GM19455 (cell line): ENCODE data around the gene TMEM120A.
A peak's percentile ranks its signal among the peaks of the same experiment; 100 is the strongest.
"Not testable (repeated sequence)": the region's sequence is repeated elsewhere in the genome, so short reads cannot be mapped to it uniquely, and the experiment has no call there.

Source experiments
- ATAC-seq: cut with Tn5 transposase; IDR thresholded peaks from one replicate; pipeline ENCODE4 v1.9.1; 2021; ENCODE audit not compliant: unreplicated experiment

The TMEM120A gene

DNA sequence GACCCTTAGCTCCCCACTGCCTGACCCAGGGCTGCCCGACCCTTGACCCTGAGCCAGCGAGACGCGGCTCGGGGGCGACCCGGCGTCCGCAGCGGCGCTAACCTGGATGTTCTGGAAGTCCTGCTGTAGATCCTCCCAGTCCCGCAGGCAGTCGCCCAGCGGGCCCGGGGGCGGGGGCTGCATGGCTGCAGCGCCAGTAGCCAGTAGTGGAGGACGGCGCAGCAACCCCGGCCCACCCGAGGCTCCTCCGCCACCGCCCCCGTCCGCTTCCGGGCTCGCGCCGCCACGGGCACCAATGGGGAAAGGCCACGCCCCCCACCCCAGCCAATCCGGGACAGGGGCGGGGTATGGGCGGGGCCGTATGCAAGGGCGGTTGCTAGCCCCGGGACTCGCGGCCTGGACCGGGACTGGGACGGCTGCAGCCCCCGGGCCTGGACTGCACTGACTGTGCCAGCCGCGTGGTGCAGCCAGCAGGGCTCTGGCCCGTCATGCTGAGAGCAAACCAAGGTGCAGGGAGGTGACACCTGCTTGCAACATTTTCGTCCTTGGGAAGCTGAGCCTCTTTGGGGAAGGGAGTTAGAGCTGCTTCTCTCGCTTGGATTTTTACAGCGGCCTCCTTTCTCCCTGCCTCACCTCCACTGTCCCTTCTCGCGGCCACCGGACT, at the start of gene TMEM120A:
TMEM120A (minus strand) TSS at position 208 of the 664 bp plus-strand sequence; CDS start at position 183, 25 bp downstream.
- peak; percentile 96 for ATAC-seq

DNA sequence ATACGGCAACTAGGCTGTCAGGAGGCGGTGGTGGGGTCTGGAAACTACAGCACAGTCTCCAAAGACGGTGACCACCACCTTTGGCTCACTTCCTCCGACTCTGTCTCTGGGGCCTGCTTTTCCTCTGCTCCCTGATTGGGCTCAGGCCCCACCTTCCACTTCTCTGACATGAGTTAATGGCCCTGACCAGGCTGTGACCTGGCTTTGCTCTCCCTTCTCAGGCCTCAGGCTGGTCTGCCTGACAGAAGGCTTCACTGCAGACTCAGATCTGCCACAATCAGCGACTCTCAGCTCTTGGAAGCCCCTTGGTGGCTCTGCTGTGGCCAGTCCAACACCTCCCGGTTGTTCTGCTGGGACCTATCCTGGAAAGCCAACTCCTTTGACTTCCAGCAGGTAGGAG, 45.7 kb upstream of the TMEM120A start:
- ATAC-seq: no peak

DNA sequence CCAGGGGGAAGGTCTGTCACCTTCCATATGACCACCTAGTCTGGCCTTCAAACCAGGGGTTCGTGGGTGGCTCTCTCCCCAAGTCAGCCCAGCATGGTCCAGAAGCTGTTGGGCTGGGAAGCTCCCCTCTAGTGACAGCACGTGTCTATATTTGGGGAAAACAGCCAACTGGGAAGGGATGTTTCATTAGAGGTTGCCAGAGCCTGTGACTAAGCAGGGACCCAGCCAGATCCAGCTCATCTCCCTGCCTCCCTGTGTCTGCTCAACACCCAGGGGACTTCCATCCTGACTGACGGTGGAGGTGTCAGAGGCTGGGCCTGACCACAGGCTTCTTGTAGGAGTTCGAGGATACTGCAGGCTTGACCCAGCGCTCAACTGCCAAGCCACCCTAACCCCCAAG, 42.9 kb upstream of the TMEM120A start:
- ATAC-seq: no peak

DNA sequence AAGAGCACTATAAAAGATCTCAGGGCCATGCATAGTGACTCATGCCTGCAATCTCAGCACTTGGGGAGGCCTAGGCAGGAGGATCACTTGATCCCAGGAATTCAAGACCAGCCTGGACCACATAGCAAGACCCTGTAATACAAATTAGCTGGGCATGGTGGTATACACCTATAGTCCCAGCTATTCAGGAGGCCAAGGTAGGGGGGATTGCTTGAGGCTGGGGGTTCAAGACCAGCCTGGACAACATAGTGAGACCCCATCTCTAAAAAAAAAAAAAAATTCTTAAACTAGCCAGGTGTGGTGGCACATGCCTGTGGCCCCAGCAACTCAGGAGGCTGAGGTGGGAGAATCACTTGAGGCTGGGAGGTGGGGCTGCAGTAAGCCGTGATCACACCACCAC, 37.6 kb upstream of the TMEM120A start:
- ATAC-seq: no peak

DNA sequence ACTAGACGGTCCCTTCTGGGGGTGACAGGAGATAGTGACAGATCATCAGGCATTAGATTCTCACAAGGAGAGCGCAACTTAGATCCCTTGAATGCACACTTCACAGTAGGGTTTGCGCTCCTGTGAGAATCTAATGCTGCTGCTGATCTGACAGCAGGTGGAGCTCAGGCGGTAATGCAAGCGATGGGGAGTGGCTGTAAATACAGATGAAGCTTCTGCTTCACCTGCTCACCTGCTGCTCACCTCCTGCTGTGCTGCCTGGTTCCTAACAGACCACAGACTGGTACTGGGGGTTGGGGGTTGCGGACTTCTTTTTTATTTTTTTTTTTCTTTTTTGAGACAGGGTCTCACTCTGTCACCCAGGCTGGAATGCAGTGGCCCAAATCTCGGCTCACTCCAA, 35.3 kb upstream of the TMEM120A start:
- not testable (repeated sequence) for ATAC-seq

DNA sequence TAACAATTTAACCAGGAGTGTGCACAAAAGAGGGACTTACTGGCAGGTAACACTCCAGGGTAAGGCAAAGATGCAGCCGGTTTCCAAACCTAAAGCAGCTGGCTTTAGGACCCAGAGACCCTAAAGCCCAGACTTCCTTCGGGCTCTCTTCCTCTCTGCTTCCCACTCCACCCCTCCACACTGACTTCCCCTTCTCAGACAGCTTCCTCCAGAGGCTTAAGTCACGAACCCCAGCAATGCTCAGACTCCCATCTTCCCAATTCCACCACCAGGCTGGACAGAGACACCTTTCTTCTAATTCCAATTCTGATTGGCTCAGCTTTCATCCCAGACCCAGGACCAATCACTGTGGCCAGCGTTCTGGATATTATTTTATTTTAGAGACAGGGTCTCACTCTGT, 28.6 kb upstream of the TMEM120A start:
- ATAC-seq: no peak

DNA sequence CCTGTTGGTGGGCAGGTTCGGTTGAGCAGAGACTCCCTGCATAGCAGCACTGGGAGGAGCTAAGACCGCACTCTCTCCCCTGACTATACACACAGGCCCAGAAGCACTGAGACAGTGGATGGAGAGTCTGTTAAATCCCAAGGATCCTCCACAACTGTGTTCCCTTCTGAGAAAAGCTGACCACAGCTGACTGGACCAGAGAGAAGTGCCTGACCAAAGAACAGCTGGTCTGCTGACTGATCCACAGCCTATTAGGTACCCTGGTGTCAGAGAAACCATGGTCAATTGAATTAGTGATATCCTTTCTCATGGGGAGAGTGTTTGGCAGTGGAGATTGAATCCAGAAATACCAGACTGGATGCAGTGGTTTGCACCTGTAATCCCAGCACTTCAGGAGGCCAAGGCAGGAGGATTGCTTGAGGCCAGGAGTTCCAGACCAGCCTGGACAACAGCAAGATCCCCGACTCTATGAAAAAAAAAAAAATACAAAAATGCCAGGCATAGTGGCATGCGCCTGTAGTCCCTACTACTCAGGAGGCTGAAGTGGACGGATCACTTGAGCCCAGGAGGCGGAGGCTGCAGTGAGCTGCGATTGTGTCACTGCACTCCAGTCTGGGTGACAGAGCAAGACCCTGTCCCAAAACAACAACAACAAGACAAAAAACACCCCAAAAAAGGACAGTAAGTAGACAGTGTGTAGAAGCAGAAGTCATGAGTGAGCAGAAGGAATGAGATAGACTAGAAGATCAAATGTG, 27.8 kb upstream of the TMEM120A start:
- no peak for ATAC-seq

DNA sequence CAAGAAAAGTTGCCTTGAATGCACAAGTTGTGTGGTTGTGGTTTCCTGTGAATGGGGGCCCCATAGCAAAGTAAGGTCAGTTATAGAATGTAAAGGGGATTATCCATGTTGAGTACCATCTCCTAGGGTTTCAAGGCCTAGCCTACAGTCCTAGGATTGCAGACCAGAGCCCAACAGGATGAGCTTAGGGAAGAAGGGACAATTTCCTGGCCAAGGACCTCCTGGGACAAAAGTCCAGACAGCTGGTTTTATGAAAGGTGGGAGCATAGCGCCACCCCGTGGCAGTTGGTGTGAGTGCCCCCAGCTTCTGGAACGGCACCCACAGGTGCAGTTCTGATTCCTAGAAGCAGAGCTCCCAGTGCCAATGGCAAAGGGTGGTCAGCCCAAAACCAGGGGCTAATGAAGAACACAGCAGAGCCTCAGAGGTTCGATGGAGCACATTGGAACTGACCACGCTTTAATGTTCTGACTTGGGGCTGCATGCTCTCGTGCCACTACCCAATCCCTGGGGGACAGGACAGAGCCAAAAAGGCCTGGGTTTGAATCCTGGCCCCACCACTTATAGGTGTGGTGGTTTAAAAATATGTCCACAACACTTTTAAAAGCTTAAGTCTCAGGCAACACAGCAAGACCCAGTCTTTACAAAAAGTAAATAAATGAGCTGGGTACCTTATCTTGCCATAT, 25.8 kb upstream of the TMEM120A start:
- no peak for ATAC-seq

DNA sequence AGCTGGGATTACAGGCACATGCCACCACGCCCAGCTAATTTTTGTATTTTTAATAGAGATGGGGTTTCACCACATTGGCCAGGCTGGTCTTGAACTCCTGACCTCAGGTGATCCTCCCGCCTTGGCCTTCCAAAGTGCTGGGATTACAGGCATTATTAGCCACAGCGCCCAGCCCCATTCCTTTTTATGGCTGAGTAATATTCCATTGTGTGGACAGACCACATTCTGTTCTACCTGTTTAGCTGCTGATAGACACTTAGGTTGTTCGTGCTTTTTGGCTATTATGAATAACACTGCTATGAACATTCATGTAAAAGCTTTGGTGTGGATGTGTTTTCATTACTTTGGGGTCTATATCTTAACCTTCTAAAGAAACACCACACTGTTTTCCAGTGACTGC, 24.1 kb upstream of the TMEM120A start:
- not testable (repeated sequence) for ATAC-seq

DNA sequence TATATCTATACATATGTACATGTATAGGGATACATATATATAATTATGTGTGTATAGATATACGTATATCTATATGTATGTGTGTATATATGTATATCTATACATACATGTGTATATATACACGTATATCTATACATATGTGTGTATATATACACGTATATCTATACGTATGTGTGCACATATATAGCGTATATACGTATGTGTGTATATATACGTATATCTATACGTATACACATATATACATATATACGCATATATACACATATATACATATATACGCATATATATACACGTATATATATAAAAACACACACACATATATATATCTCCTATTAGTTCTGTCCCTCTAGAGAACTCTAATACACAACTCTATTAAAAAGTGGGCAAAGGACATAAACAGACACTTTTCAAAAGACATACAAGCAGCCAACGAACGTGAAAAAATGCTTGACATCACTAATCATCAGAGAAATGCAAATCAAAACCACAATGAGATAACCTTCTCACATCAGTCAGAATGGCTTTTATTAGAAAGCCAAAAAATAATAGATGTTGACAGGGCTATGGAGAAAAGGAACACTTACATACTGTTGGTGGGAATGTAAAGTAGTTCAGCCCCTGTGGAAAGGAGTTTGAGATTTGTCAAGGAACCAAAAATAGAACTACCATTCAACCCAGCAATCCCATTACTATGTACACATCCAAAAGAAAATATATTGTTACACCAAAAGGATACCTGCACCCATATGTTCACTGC, 22.0 kb upstream of the TMEM120A start:
- ATAC-seq: no peak

DNA sequence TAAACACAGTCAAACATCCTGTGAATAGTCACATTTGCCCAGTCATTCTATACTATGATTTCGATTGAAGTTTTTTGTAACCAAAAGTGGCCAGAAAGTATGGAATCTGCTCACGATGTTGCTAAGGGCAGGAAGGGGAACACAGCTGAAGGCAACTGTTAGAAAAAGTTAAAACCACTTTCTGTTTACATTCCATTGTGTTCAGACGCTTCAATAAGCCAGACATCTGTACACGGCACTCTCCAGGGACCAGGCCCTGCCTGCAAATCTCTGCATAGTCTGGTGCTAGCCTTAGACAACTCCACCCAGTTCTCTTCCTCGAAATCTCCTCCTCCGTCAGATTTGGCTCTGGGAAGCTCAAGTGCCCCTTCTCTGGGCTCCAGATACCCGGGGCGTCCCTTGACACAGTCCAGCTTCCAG, 17.1 kb upstream of the TMEM120A start:
- no peak for ATAC-seq

DNA sequence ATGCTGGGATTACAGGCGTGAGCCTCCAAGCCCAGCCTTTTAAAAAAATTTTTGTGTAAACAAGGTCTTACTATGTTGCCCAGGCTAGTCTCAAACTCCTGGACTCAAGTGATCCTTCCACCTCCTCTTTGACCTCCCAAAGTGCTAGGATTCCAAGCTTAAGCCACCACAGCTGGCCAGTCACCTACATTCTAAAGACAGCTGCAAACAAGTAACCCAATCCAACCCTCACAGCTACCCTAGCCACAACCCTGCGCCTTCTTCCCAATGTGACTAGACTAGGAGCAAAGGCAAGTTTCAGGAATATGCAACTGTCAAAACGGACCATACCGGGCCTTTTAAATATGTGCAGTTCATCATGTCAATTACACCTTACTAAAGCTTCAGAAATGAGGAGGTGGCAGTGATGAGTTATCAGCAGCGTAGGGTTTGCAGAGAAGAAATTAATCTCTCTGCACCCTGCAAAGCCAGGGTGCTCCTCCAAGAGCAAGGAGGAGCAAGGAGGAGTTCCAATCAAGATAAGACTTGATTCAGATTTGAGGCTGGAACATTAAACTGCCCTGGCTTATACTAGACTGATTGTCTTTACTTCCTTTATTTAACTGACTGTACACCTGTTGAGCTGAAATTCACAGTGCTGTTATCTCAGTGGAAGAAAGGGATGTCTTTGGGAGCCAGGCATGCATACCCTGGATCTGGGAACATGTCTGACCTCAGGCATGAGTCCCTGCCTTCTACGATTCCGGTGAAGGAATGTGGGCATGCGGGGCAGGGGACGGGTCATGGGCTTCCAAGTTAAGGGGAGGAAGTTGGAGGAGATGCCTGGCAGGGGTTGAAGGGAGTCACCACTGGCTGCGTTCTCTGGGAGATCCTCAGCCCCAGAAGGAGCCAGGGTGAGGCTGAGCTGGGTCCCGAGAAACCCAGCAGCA, 15.5 kb upstream of the TMEM120A start:
- no peak for ATAC-seq

DNA sequence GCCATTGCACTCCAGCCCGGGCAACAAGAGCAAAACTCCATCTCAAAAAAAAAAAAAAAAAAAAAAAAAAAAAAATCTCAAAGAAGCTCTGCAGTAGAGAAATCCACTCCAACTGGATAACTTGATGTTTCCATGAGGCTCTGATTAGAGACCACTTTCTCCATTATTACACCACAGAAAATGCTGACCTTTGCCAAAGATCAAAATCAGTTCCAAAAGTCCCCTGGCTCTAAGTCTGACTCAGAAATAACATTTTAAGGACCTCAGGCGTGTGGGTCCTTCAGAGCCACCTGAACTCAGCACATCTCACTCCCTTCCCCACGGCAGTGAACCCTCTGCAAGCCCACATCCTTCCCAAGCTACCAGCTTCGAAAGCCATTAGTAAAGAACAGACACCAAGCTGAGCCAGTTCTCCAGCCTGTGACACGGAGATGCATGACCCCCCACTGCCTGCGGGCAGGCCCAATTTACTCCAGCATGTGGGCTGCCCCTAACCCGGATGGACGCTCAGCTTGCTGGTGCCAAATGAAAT, 13.8 kb upstream of the TMEM120A start:
- no peak for ATAC-seq

DNA sequence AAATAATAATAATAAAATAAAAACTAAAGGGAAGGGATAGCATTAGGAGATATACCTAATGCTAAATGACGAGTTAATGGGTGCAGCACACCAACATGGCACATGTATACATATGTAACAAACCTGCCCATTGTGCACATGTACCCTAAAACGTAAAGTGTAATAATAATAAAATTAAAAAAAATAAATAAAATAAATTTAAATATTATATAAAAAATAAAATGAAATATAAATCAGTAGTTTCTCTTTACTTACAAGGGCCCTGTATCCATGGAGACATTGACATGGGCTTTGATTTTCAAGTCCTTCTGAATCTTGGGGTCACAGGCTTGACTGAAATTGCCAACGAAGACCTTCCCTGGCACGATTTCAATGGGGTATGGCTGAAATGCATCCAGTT, 10.6 kb upstream of the TMEM120A start:
- ATAC-seq: not testable (repeated sequence)

DNA sequence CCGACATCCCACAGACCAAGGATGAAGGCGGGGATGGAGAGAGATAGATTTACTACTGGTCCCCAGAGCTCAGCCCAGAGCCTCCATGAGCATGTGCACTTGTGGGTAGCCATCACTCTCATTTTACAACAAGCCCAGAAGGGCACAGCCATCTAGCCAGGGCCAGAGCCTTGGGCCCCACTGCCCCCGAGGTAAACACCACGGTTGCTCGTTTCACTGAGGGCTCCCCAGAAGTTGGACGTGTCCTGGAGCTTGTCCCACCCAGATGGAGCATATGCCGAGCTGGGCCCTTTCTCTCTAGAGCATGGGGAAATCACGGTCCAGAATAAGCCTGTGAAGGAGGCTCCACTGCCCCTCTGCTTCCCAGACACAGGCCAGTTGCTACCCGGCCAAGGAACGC, 9.0 kb upstream of the TMEM120A start:
- ATAC-seq: no peak

DNA sequence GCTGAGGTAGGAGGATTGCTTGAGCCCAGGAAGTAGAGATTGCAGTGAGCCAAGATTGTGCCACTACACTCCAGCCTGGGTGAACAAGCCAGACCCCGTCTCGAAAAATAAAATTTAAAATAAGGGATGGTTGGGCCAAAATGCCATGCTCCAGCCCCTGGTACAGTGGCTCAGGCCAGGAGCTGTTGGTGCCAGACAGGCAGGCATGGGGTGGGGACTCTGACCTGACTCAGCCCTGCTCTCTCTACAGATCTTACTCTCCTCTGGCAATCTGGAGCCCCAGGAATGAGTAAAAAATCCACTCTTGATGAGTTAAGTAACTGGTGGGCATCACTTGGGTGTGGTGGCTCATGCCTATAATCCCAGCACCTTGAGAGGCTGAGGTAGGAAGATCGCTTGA, 8.4 kb upstream of the TMEM120A start:
- ATAC-seq: no peak

DNA sequence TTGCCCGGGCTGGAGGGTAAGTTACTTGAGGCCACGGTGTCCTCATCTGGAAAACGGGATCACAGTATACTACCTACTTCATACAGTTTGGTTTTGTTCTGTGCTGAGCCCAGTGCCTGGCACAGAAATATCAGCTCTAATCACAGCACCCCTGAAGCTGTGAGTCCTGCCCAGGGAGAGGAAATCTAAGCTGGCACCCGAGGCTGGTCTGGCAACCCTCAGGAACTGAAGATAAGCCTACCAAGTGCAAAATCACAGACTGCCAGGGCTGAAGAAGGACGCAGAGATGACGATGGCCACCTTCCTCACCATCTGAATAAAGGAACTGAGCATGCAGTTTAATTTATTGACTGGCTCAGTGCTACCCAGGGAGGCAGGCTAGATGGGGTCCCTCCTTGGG, 7.7 kb upstream of the TMEM120A start:
- no peak for ATAC-seq

DNA sequence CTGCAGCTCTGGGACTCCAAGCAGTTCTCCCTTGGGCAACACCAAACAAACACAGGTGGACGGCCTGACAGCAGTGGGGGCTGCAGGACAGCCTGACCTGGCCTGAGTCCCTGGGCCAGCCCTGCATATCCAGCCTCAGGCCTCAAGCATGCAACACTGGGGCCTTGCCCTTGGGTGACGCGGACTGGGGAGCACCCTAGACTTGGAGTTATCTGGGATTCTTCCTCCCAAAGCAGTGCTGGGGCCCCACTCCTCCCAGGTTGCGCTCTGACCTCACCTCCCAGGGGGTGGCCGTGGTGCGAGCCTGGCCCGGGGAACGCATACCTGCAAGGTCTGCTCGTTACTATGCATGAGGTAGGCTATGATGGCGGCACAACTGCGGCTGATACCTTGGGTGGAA, 6.2 kb upstream of the TMEM120A start:
- ATAC-seq: no peak

DNA sequence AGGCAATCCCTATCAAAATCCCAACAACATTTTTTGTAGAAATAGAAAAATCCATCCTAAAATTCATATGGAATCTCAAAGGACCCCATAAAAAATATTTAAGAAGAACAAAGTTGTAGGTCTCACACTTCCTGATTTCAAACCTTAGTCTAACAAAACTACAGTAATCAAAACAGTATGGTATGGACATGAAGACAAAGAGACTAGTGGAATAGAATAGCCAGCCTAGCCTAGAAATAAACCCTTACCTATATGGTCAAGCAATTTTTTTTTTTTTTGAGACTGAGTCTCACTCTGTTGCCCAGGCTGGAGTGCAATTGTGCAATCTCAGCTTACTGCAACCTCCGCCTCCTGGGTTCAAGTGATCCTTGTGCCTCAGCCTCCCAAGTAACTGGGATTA, 3.6 kb upstream of the TMEM120A start:
- ATAC-seq: no peak

DNA sequence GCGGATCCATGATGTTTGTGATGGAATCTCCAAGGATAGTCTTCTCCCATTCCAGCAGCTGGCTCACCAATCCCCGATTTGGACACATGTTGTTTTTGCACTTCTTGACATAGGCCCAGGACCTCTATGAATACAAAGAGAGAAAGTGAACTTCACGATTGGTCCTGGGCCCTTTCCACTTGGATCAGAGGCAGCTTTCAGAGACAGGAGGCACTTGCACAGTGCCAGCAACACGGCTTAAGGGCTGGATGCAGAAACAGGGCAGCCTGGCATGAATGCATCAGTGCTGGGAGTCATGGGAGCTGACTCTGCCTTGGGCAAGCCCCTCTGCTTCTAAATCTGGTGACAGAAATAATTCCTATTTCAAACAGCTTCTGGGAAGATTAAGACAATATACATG, 2.1 kb upstream of the TMEM120A start:
- no peak for ATAC-seq
